ENCODE data around the gene KLHL35. TPM values are rescaled to one million over a fixed set of nuclear protein-coding genes. Genes with fewer than 3 reads are reported as not detected.

The KLHL35 gene
- total and polyA plus RNA-seq, 4 donors: 0.07 to 0.42 (median 0.15) TPM; not detected in 1

DNA sequence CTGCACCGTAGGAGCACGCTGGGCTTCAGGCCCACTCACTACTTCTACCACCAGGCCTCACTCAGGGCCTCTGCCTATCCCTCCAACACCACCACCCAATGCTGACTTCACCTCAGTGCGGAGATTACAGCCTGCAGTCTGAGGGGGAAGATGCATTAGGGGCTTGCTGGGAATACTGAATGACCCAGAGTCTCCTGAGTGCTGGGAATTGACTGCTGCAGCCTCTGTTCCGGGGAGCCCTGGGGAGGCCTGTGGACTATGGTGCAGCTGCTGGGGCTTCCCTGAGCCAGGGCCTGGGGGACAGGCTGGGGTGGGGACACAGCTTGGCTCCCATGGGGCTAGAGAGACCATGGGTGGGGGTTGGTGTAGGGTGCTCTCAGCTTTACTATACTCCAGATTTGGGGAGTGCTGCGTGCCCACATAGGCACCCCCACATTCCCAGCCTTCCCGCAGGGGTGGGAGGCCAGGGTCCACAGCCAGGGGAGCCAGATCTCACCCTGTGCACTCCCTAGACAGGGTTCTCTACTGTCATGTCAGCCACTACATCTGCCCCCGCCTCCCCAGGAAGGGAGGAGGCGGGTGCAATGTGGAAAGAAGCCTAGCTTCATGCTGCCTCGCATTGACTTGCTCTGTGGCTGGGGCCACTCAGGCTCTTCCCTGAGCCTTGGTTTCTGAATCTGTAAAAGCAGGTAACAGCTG lies 48.4 kb upstream of the KLHL35 start:
- H3K4me3 ChIP-seq (ENCODE audit: low read depth in 1 of 3, low read length in 3 of 3): no peak overlapping the region
- H3K27me3 ChIP-seq (ENCODE audit: control insufficient read depth in 4 of 4, insufficient read depth in 4 of 4, low read length in 3 of 4): no peaks in the 10 kb centered on the region
- no peaks in the 10 kb centered on the region for H3K9me3 ChIP-seq (ENCODE audit: control insufficient read depth in 4 of 4, low read length in 3 of 4)
- no peak overlapping the region for H3K9ac ChIP-seq (ENCODE audit: low read depth in 1 of 2, low read length in 2 of 2)
- TF ChIP-seq HNF4A (conservative IDR thresholded peaks at IDR 0.05) (no peak), RAD21 (IDR thresholded peaks at IDR 0.05) (no peak), GABPA (IDR thresholded peaks at IDR 0.05 in 1 of 2, conservative IDR thresholded peaks at IDR 0.05 in 1 of 2) (no peak), RXRA (IDR thresholded peaks at IDR 0.05) (no peak), YY1 (IDR thresholded peaks at IDR 0.05) (no peak), FOXA2 (IDR thresholded peaks at IDR 0.05) (no peak), EGR1 (IDR thresholded peaks at IDR 0.05; ENCODE audit: low read depth in 2 of 2) (no peak), JUND (IDR thresholded peaks at IDR 0.05) (no peak), FOXA1 (IDR thresholded peaks at IDR 0.05) (no peak), TAF1 (conservative IDR thresholded peaks at IDR 0.05) (no peak), NR2F2 (IDR thresholded peaks at IDR 0.05) (no peak)
- TF ChIP-seq, protein P1, sequence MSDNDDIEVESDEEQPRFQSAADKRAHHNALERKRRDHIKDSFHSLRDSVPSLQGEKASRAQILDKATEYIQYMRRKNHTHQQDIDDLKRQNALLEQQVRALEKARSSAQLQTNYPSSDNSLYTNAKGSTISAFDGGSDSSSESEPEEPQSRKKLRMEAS (IDR thresholded peaks at IDR 0.05): no peak
- TF ChIP-seq, protein P2, sequence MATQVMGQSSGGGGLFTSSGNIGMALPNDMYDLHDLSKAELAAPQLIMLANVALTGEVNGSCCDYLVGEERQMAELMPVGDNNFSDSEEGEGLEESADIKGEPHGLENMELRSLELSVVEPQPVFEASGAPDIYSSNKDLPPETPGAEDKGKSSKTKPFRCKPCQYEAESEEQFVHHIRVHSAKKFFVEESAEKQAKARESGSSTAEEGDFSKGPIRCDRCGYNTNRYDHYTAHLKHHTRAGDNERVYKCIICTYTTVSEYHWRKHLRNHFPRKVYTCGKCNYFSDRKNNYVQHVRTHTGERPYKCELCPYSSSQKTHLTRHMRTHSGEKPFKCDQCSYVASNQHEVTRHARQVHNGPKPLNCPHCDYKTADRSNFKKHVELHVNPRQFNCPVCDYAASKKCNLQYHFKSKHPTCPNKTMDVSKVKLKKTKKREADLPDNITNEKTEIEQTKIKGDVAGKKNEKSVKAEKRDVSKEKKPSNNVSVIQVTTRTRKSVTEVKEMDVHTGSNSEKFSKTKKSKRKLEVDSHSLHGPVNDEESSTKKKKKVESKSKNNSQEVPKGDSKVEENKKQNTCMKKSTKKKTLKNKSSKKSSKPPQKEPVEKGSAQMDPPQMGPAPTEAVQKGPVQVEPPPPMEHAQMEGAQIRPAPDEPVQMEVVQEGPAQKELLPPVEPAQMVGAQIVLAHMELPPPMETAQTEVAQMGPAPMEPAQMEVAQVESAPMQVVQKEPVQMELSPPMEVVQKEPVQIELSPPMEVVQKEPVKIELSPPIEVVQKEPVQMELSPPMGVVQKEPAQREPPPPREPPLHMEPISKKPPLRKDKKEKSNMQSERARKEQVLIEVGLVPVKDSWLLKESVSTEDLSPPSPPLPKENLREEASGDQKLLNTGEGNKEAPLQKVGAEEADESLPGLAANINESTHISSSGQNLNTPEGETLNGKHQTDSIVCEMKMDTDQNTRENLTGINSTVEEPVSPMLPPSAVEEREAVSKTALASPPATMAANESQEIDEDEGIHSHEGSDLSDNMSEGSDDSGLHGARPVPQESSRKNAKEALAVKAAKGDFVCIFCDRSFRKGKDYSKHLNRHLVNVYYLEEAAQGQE (IDR thresholded peaks at IDR 0.05): no peak
- TF ChIP-seq, protein P3, sequence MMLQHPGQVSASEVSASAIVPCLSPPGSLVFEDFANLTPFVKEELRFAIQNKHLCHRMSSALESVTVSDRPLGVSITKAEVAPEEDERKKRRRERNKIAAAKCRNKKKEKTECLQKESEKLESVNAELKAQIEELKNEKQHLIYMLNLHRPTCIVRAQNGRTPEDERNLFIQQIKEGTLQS (IDR thresholded peaks at IDR 0.05): no peak
- TF ChIP-seq, protein P4, sequence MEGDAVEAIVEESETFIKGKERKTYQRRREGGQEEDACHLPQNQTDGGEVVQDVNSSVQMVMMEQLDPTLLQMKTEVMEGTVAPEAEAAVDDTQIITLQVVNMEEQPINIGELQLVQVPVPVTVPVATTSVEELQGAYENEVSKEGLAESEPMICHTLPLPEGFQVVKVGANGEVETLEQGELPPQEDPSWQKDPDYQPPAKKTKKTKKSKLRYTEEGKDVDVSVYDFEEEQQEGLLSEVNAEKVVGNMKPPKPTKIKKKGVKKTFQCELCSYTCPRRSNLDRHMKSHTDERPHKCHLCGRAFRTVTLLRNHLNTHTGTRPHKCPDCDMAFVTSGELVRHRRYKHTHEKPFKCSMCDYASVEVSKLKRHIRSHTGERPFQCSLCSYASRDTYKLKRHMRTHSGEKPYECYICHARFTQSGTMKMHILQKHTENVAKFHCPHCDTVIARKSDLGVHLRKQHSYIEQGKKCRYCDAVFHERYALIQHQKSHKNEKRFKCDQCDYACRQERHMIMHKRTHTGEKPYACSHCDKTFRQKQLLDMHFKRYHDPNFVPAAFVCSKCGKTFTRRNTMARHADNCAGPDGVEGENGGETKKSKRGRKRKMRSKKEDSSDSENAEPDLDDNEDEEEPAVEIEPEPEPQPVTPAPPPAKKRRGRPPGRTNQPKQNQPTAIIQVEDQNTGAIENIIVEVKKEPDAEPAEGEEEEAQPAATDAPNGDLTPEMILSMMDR (IDR thresholded peaks at IDR 0.05; ENCODE audit: low read depth, low read length, missing input control): no peak
- 95% methylated on average over 9 of the region's 9 CpGs for WGBS
- no peaks in the 10 kb centered on the region for H3K36me3 ChIP-seq (ENCODE audit: control insufficient read depth in 4 of 4, insufficient read depth in 3 of 4, low read depth in 1 of 4, low read length in 3 of 4)
- no peak overlapping the region for H3K27ac ChIP-seq (ENCODE audit: low read depth in 1 of 2, low read length in 2 of 2)
- no peak for DNase-seq (ENCODE audit: low spot score)
- peaks cover 2 to 32% (median 19%) of the 10 kb centered on the region in 4 donors for H3K4me1 ChIP-seq (ENCODE audit: control insufficient read depth in 4 of 4, insufficient read depth in 4 of 4, low read length in 3 of 4)

All from liver (tissue), 9 donors.